BLaER1 treated with 17β-estradiol and CSF1 and Interleukin-3, amounts not matched to agents 10 nM and 100 nM (cell line): ENCODE measurements around the gene RACK1.

Source experiments
- H3K27ac ChIP-seq, 11 experiments: shearing (Covaris generic); formaldehyde crosslinking; 2 replicates each; pipeline ENCODE4 v1.8.1; 2022
- H3K27me3 ChIP-seq, 11 experiments: shearing (Covaris generic); formaldehyde crosslinking; 2 replicates each; pipeline ENCODE4 v1.8.1; 2022
- H3K36me3 ChIP-seq, 11 experiments: shearing (Covaris generic); formaldehyde crosslinking; 2 replicates each; pipeline ENCODE4 v1.8.1; 2022
- H3K4me1 ChIP-seq, 10 experiments: shearing (Covaris generic); formaldehyde crosslinking; 2 replicates each; pipeline ENCODE4 v1.8.1; 2022
- H3K4me2 ChIP-seq, 11 experiments: shearing (Covaris generic); formaldehyde crosslinking; 2 replicates each; pipeline ENCODE4 v1.8.1; 2022
- H3K4me3 ChIP-seq, 10 experiments: shearing (Covaris generic); formaldehyde crosslinking; 2 replicates each; pipeline ENCODE4 v1.8.1; 2022
- H3K9ac ChIP-seq, 11 experiments: shearing (Covaris generic); formaldehyde crosslinking; 2 replicates each; pipeline ENCODE4 v1.8.1; 2022
- H3K9me3 ChIP-seq, 11 experiments: shearing (Covaris generic); formaldehyde crosslinking; replicated peaks in 1 of 11; 2 replicates each; pipeline ENCODE4 v1.8.1; 2022
- H4K20me1 ChIP-seq, 11 experiments: shearing (Covaris generic); formaldehyde crosslinking; 2 replicates each; pipeline ENCODE4 v1.8.1; 2022
- Cebpa-rat ChIP-seq, 11 experiments: shearing (Covaris generic); IDR thresholded peaks; 2 replicates each; pipeline ENCODE4 v1.8.1; 2022

Gene RACK1

DNA sequence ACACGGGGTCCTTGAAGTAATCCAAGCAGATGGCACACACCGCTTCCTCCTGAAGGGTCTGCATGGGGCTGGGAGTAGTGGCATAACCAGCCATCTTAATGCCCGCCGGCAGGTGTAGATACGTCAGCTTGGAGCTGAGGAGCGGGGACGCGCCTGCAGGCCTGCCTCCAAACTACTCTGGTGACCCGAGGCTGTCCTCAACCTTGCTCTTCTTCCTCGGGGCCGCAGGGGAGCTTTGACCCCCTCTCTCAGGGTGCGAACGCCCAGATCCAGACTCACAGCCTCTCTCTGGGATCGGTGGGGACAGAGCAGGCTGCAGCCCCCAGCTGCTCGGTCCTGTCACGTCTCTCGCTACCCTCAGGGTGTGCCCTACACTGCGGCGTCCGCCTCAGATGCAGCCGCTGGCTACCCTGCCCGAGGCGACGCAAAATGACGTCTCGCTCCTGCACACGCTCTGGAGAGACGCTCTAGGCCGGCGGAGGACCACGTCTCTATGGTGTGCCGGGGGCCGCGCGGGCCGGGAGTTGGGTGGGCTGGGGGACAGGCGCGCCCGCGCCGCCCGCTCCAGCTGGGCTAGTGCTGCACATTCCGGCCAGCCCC lies 17.1 kb upstream of the RACK1 start, which contains the start of gene TRIM52:
Gene TRIM52, minus strand, starts transcription at position 424 of the 600 bp plus-strand sequence. Its CDS starts 330 bp downstream, at position 94.
- Histone ChIP-seq H3K4me2 (peak within 1 kb of the TSS; percentile 93 to 100 (median 99)), H3K9me3 (no peaks in the 10 kb centered on the region), H3K36me3 (peaks cover 31 to 58% (median 37%) of the 10 kb centered on the region in 11 experiments), H3K4me3 (peak within 1 kb of the TSS; percentile 73 to 96 (median 92)), H3K27me3 (no peaks in the 10 kb centered on the region), H3K4me1 (peaks cover 41 to 54% (median 48%) of the 10 kb centered on the region in 10 experiments), H3K27ac (peak within 1 kb of the TSS; percentile 98 to 100 (median 100)), H4K20me1 (peaks cover 35 to 58% (median 45%) of the 10 kb centered on the region in 11 experiments; a peak in 20 of 22 replicates), H3K9ac (peak within 1 kb of the TSS; percentile 99 to 100 (median 100))
- no peak for TF ChIP-seq Cebpa-rat (IDR thresholded peaks at IDR 0.05)

DNA sequence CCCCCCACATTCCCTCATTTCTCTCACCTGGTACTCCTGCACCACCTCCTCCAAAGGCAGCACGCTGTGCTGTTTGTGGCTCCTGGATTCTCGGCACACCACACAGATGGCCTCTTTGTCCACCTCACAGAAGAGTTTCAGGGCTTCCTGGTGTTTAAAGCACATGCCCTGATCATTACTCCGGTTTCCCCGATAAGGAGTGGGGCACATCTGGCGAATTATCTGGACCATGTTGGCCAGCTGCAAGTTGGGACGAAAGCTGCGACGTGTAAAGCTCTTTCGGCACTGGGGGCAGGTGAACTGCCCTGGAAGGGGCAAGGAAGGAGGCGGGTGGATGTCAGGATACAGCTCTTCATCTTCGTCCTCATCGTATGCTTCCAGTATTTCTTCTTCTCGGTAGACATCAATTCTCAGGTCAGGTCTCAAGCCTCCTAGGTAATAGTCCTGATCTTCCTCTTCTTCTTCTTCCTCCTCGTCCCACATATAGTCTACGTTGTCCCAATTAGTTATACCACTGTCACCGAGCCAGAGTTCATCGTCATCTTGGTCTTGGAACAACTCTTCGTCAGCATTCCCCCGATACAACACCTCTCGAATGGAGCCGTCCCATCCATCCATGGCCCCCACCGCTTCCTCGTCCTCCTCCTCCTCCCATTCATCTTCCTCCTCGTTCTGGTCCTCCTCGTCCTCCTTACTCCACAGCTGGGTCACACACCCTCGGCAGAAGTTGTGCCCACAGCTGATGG lies 16.4 kb upstream of the RACK1 start:
- Histone ChIP-seq H3K9me3 (no peaks in the 10 kb centered on the region), H3K27me3 (no peaks in the 10 kb centered on the region), H3K4me2 (peak overlapping the region; percentile 93 to 100 (median 99)), H3K4me1 (peaks cover 41 to 60% (median 50%) of the 10 kb centered on the region in 10 experiments), H3K27ac (peak overlapping the region; percentile 98 to 100 (median 100)), H3K36me3 (peaks cover 38 to 58% (median 44%) of the 10 kb centered on the region in 11 experiments), H4K20me1 (peaks cover 40 to 63% (median 52%) of the 10 kb centered on the region in 11 experiments; a peak in 20 of 22 replicates), H3K9ac (peak overlapping the region; percentile 99 to 100 (median 100)), H3K4me3 (peak overlapping the region; percentile 73 to 96 (median 92))
- TF ChIP-seq Cebpa-rat (IDR thresholded peaks at IDR 0.05), result no peak

DNA sequence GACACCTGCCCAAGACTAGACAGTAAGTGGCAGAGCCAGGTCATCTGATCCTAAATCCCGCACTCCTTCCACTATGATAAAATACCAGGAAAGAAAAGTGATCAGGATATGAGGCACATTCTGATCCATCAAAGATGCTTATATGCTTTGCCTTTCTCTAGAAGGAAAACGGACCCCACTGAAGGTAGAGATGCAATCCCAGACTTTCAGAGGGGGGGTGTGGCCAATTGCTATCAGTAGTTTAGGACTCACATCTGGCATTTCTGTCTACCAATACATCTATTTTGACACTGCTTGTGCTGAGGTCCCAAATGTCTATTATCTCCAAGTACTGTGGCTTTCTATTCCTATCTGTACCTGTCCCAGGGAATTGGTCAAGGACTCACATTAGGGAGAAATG lies 15.6 kb upstream of the RACK1 start:
- H3K4me1 ChIP-seq, result peaks cover 41 to 65% (median 53%) of the 10 kb centered on the region in 10 experiments
- peak overlapping the region; percentile 99 to 100 (median 100) for H3K9ac ChIP-seq
- TF ChIP-seq Cebpa-rat (IDR thresholded peaks at IDR 0.05), result no peak
- H3K4me2 ChIP-seq, result peak overlapping the region; percentile 93 to 100 (median 99)
- peaks cover 46 to 58% (median 49%) of the 10 kb centered on the region in 11 experiments for H3K36me3 ChIP-seq
- H3K9me3 ChIP-seq, result no peaks in the 10 kb centered on the region
- peaks cover 48 to 72% (median 61%) of the 10 kb centered on the region in 11 experiments; a peak in 20 of 22 replicates for H4K20me1 ChIP-seq
- no peaks in the 10 kb centered on the region for H3K27me3 ChIP-seq
- peak overlapping the region; percentile 73 to 96 (median 92) for H3K4me3 ChIP-seq
- H3K27ac ChIP-seq, result peak overlapping the region in 2 of 11 experiments; percentile 100; a peak in 1 of 22 replicates

DNA sequence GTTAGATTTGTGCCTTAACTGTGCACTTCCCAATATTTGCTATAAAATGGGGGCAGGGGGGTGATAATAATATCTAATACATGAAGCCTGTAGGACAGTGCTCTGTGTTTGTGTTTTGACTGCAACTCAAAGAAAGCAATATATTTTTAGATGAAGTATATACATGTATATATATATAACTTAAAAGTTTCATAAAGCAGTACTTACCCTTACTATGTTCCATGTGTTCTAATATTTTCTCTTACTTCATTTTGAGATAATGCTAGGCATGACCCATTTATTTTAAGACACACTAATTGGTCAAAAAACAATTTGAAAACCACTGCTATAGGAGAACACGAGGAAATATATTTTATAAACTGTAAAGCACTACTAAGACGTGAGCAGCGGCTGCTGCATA lies 14.9 kb upstream of the RACK1 start:
- Histone ChIP-seq H3K27ac (no peak overlapping the region), H3K4me1 (peaks cover 43 to 69% (median 53%) of the 10 kb centered on the region in 10 experiments), H3K9me3 (no peaks in the 10 kb centered on the region), H3K9ac (peak overlapping the region in 10 of 11 experiments; percentile 99 to 100 (median 100); a peak in 20 of 22 replicates), H3K27me3 (no peaks in the 10 kb centered on the region), H4K20me1 (peaks cover 54 to 79% (median 68%) of the 10 kb centered on the region in 11 experiments; a peak in 20 of 22 replicates), H3K4me2 (peak overlapping the region; percentile 93 to 100 (median 99)), H3K4me3 (peak overlapping the region; percentile 73 to 96 (median 92)), H3K36me3 (peaks cover 44 to 58% (median 50%) of the 10 kb centered on the region in 11 experiments)
- no peak for TF ChIP-seq Cebpa-rat (IDR thresholded peaks at IDR 0.05)

DNA sequence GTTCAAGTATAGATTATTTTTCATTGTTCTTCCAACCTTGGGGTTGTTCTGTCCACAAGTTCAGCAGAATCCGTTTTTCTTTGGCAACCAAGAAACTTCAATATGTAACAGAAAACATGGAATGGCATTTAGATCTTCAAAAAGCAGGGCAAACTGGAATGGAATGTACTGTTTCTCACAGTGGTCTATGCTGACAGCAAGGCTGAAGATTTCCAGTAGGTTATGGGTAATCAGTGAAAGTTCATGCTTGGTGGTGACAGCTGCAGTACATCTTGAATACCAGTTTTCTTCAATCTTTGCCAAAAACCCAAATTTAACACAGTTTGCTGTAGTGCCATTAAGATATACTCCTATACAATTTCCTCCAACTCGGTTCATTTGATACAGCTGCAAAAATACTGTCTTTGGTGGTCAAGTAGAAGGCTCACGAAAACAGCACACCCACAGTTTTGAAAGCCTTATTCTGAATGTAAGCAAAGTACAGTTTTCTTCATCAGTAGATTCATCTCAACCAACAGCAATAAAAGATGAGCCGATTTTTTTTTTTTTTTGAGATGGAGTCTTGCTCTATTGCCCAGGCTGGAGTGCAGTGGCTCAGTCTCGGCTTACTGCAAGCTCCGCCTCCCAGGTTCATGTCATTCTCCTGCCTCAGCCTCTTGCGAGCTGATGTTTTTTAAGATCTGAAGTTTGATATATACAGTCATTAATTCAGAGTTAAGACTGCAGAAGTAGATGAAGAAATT lies 12.3 kb upstream of the RACK1 start:
- Histone ChIP-seq H3K4me2 (peak overlapping the region in 8 of 11 experiments; percentile 3 to 100 (median 98); a peak in 7 of 22 replicates), H3K27me3 (no peaks in the 10 kb centered on the region), H3K9ac (no peak overlapping the region), H3K4me3 (no peak overlapping the region), H4K20me1 (peaks cover 75 to 98% (median 93%) of the 10 kb centered on the region in 11 experiments; a peak in 20 of 22 replicates), H3K36me3 (peaks cover 57 to 74% (median 65%) of the 10 kb centered on the region in 11 experiments), H3K27ac (no peak overlapping the region), H3K9me3 (no peaks in the 10 kb centered on the region), H3K4me1 (peaks cover 55 to 88% (median 64%) of the 10 kb centered on the region in 10 experiments)
- TF ChIP-seq Cebpa-rat (IDR thresholded peaks at IDR 0.05), result no peak

DNA sequence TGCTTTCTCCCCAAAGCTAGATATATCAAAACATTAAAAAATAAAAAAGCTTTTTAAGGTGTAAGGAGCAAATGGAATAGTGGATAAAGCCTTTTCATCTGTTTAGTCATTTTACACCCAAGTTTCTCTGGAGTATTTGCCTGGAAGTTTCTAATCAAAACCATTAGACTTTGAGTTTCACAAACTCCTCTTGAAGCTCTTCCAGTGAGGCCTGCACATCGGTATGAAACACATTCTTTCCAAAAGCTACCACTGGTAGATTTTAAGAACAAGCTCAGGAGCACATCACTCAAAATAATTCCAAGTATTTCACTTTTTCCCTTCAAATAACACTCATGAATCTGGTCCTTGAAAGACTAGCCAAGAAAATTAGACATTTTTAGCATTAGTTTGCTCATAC lies 11.6 kb upstream of the RACK1 start:
- Histone ChIP-seq H3K4me3 (no peak overlapping the region), H3K9me3 (no peaks in the 10 kb centered on the region), H3K4me1 (peaks cover 61 to 96% (median 71%) of the 10 kb centered on the region in 10 experiments), H3K36me3 (peaks cover 58 to 81% (median 70%) of the 10 kb centered on the region in 11 experiments), H3K27ac (no peak overlapping the region), H3K27me3 (no peaks in the 10 kb centered on the region), H4K20me1 (peaks cover 83 to 100% (median 98%) of the 10 kb centered on the region in 11 experiments; a peak in 21 of 22 replicates), H3K4me2 (peak overlapping the region in 1 of 11 experiments; percentile 30; a peak in 2 of 22 replicates), H3K9ac (0 out of 22 replicates have a peak overlapping the region, but pooled peaks of 2 of the 11 experiments have one; percentile 20 to 28)
- TF ChIP-seq Cebpa-rat (IDR thresholded peaks at IDR 0.05), result no peak

DNA sequence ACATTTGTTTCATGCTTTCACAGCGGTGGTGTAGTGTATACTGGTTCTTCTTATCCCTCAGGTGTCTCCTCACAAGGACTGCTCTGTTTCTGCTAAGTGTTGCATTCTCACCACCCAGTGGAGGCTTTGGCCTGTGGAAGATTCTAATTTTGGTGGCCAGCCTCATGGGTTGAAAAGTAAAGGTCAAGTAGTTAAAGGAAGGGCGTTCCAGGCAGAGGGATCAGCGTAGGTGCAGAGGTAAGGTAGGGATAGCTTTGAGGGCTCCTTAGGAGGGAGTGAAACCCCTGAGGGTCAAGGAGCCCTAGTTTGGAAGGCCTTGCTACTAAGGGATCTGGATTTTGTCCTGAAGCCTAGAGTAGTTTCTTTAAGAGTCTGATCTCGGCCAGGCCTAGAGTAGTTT lies 4.6 kb upstream of the RACK1 start:
- TF ChIP-seq Cebpa-rat (IDR thresholded peaks at IDR 0.05), result no peak
- Histone ChIP-seq H3K9me3 (no peaks in the 10 kb centered on the region), H3K4me2 (peak overlapping the region; percentile 93 to 100 (median 99)), H3K4me3 (peak overlapping the region; percentile 72 to 98 (median 88)), H3K36me3 (peaks cover 16 to 42% (median 34%) of the 10 kb centered on the region in 11 experiments; a peak in 21 of 22 replicates), H3K27me3 (no peaks in the 10 kb centered on the region), H3K9ac (peak overlapping the region; percentile 90 to 99 (median 97)), H3K4me1 (peaks cover 70 to 78% (median 75%) of the 10 kb centered on the region in 10 experiments), H4K20me1 (peaks cover 35 to 65% (median 58%) of the 10 kb centered on the region in 11 experiments; a peak in 21 of 22 replicates), H3K27ac (peak overlapping the region; percentile 36 to 99 (median 96); a peak in 20 of 22 replicates)
